ENCODE results near the gene SLX9.

The SLX9 gene

GRCh38 chr21:44939532-44940115 lies at the start of gene SLX9:
SLX9 (plus strand) TSS chr21:44940029; CDS start chr21:44940058, 29 bp downstream.
- DNase-seq = peak; percentile 78 to 82

GRCh38 chr21:44890338-44890931 lies 49.4 kb upstream of the SLX9 start:
- no peak for DNase-seq

- DNase-seq = no peak
Measured at GRCh38 chr21:44890961-44891541, 48.8 kb upstream of the SLX9 start.

GRCh38 chr21:44891631-44892031 lies 48.2 kb upstream of the SLX9 start:
- DNase-seq = no peak

- DNase-seq = no peak
Measured at GRCh38 chr21:44892095-44892494, 47.7 kb upstream of the SLX9 start.

- DNase-seq = peak; percentile 79 to 82
Measured at GRCh38 chr21:44892536-44893277, 47.1 kb upstream of the SLX9 start.

GRCh38 chr21:44893278-44893556 lies 46.6 kb upstream of the SLX9 start:
- DNase-seq = no peak

GRCh38 chr21:44893948-44894656 lies 45.7 kb upstream of the SLX9 start:
- DNase-seq = no peak

- no peak for DNase-seq
Measured at GRCh38 chr21:44894687-44895302, 45.0 kb upstream of the SLX9 start.

GRCh38 chr21:44895859-44896258 lies 44.0 kb upstream of the SLX9 start:
- DNase-seq = no peak

GRCh38 chr21:44896561-44897286 lies 43.1 kb upstream of the SLX9 start:
- DNase-seq = no peak

GRCh38 chr21:44897326-44898010 lies 42.4 kb upstream of the SLX9 start:
- peak in 1 of 2 donors; percentile 64 for DNase-seq

- DNase-seq = no peak
Measured at GRCh38 chr21:44898011-44898488, 41.8 kb upstream of the SLX9 start.

GRCh38 chr21:44898851-44899767 lies 40.7 kb upstream of the SLX9 start:
- DNase-seq = no peak

- no peak for DNase-seq
Measured at GRCh38 chr21:44899768-44900558, 39.9 kb upstream of the SLX9 start.

GRCh38 chr21:44900559-44901251 lies 39.1 kb upstream of the SLX9 start:
- DNase-seq = no peak

- no peak for DNase-seq
Measured at GRCh38 chr21:44901391-44902074, 38.3 kb upstream of the SLX9 start.
